Karpas-422 (cell line): Measurements from ENCODE around the gene TRIM23. TPM values are rescaled to one million over a fixed set of nuclear protein-coding genes. Genes with fewer than 3 reads are reported as not detected.

Experiments
- DNase-seq: peaks from one replicate; pipeline ENCODE4 v3.0.0-alpha.2; 2015
- H2AFZ ChIP-seq: fragments of 200-600 bp; sonication (generic); 2 replicates; pipeline ENCODE4 v1.6.1; 2014; ENCODE audit warnings: antibody characterized with exemption, low read length, mixed read lengths
- H3K27ac ChIP-seq: fragments of 200-600 bp; sonication (generic); 2 replicates; pipeline ENCODE4 v1.5.1; 2014; ENCODE audit warnings: mild to moderate bottlenecking, low read length, moderate library complexity
- H3K27me3 ChIP-seq: fragments of 200-600 bp; sonication (generic); 2 replicates; pipeline ENCODE4 v1.6.1; 2014; ENCODE audit warnings: low read length, mixed read lengths
- H3K36me3 ChIP-seq: fragments of 200-600 bp; sonication (generic); 2 replicates; pipeline ENCODE4 v1.6.1; 2014; ENCODE audit warnings: low read length, mixed read lengths; ENCODE audit not compliant: insufficient read depth
- H3K4me1 ChIP-seq: fragments of 200-600 bp; sonication (generic); 2 replicates; pipeline ENCODE4 v1.6.1; 2014; ENCODE audit warnings: mild to moderate bottlenecking, low read length, mixed read lengths
- H3K4me2 ChIP-seq: fragments of 200-600 bp; sonication (generic); 2 replicates; pipeline ENCODE4 v1.6.1; 2014; ENCODE audit warnings: low read length, low read depth, mild to moderate bottlenecking; ENCODE audit not compliant: poor library complexity, severe bottlenecking
- H3K4me3 ChIP-seq: fragments of 200-600 bp; sonication (generic); 2 replicates; pipeline ENCODE4 v1.5.1; 2014; ENCODE audit warnings: mild to moderate bottlenecking, antibody characterized with exemption, low read length, mixed read lengths
- H3K79me2 ChIP-seq: fragments of 200-600 bp; sonication (generic); 2 replicates; pipeline ENCODE4 v1.6.1; 2014; ENCODE audit warnings: mild to moderate bottlenecking, low read length, mixed read lengths
- H3K9ac ChIP-seq: fragments of 200-600 bp; sonication (generic); 2 replicates; pipeline ENCODE4 v1.6.0; 2014; ENCODE audit warnings: low read length
- H3K9me2 ChIP-seq: fragments of 200-600 bp; sonication (generic), shearing (Covaris generic); replicated peaks from 2 replicates; pipeline ENCODE4 v1.6.0; 2014; ENCODE audit warnings: mild to moderate bottlenecking, low read length, moderate library complexity; ENCODE audit not compliant: insufficient read depth
- H3K9me3 ChIP-seq: fragments of 300-700, 200-600 bp; sonication (generic); 2 replicates; pipeline ENCODE4 v1.6.1; 2014; ENCODE audit warnings: low read length, mixed read lengths
- H4K20me1 ChIP-seq: fragments of 200-600 bp; sonication (generic); 2 replicates; pipeline ENCODE4 v1.6.1; 2014; ENCODE audit warnings: mild to moderate bottlenecking, antibody characterized with exemption, low read length, low read depth; ENCODE audit not compliant: insufficient read depth
- total RNA-seq: library from RNA; depleted of rRNA; stranded (reverse); fragments of >200 nt; shearing (Covaris generic); gene quantifications from 2 replicates; pipeline ENCODE4 v1.2.3, GENCODE V29; 2014; ENCODE audit warnings: low replicate concordance

TRIM23 gene
- total RNA-seq, 1 experiment from 2014 or later, result 44.1 TPM

- H2AFZ ChIP-seq, result peak within 1 kb of the TSS; percentile 77; the same call in 1 of the 2 replicates
- peak within 1 kb of the TSS; percentile 90 for H3K4me2 ChIP-seq
- no peaks in the 10 kb centered on the region for H3K9me2 ChIP-seq
- peaks cover 90% of the 10 kb centered on the region for H3K79me2 ChIP-seq
- H3K27me3 ChIP-seq, result no peaks in the 10 kb centered on the region
- peak within 1 kb of the TSS; percentile 92 for H3K4me3 ChIP-seq
- H4K20me1 ChIP-seq, result no peaks in the 10 kb centered on the region
- peaks cover 34% of the 10 kb centered on the region; the same call in 1 of the 2 replicates for H3K36me3 ChIP-seq
- DNase-seq, result peak; percentile 98
- H3K27ac ChIP-seq, result peak within 1 kb of the TSS; percentile 68
- no peaks in the 10 kb centered on the region for H3K9me3 ChIP-seq
- peak within 1 kb of the TSS; percentile 81 for H3K9ac ChIP-seq
- peaks cover 33% of the 10 kb centered on the region for H3K4me1 ChIP-seq
Measured at GRCh38 chr5:65562731-65563701, 61.1 kb downstream of the TRIM23 start, which contains the start of the genes CENPK and PPWD1. TSS of gene CENPK (minus strand) at chr5:65563168. CDS start at chr5:65554907, 8,261 bp downstream. TSS of gene PPWD1 (plus strand) at chr5:65563296. CDS start at chr5:65563311, 15 bp downstream.

- Histone ChIP-seq H3K4me2 (no peak overlapping the region), H3K9me2 (no peaks in the 10 kb centered on the region), H3K4me1 (peaks cover 17% of the 10 kb centered on the region), H4K20me1 (no peaks in the 10 kb centered on the region), H3K36me3 (peaks cover 76% of the 10 kb centered on the region; the same call in 1 of the 2 replicates), H3K79me2 (peaks cover 85% of the 10 kb centered on the region), H2AFZ (no peak overlapping the region), H3K27ac (no peak overlapping the region), H3K9ac (no peak overlapping the region), H3K9me3 (no peaks in the 10 kb centered on the region), H3K4me3 (no peak overlapping the region), H3K27me3 (no peaks in the 10 kb centered on the region)
- DNase-seq, result no peak
Measured at GRCh38 chr5:65556718-65557117, 67.4 kb downstream of the TRIM23 start.

DNA sequence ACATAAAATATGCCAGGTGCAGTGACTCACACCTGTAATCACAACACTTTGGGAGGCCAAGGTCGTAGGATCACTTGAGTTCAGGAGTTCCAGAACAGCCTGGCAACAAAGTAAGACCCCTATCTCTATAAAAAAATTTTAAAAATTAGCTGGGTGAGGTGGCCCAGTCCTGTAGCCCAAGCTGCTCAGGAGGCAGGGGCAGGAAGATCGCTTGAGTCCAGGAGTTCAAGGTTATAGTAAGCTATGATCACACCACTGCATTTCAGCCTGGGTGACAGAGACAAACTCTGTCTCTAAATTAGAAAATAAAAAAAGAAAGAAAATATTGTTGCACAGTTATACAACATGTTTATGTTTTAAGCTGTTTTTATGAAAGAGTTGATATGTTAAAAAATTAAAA is 68.0 kb downstream of the TRIM23 start:
- no peak overlapping the region for H3K4me2 ChIP-seq
- H3K4me3 ChIP-seq, result no peak overlapping the region
- peaks cover 12% of the 10 kb centered on the region for H3K4me1 ChIP-seq
- H4K20me1 ChIP-seq, result no peaks in the 10 kb centered on the region
- H3K79me2 ChIP-seq, result peaks cover 82% of the 10 kb centered on the region
- no peaks in the 10 kb centered on the region for H3K27me3 ChIP-seq
- no peak overlapping the region for H3K27ac ChIP-seq
- H3K36me3 ChIP-seq, result peaks cover 75% of the 10 kb centered on the region; the same call in 1 of the 2 replicates
- H3K9ac ChIP-seq, result no peak overlapping the region
- no peaks in the 10 kb centered on the region for H3K9me2 ChIP-seq
- DNase-seq, result no peak
- H2AFZ ChIP-seq, result no peak overlapping the region
- no peaks in the 10 kb centered on the region for H3K9me3 ChIP-seq

GRCh38 chr5:65555287-65555686 is 68.8 kb downstream of the TRIM23 start:
- no peak overlapping the region for H3K4me3 ChIP-seq
- H3K9me3 ChIP-seq, result no peaks in the 10 kb centered on the region
- no peak overlapping the region for H3K27ac ChIP-seq
- peaks cover 76% of the 10 kb centered on the region for H3K36me3 ChIP-seq
- no peak overlapping the region for H3K4me2 ChIP-seq
- H3K27me3 ChIP-seq, result no peaks in the 10 kb centered on the region
- H3K79me2 ChIP-seq, result peaks cover 77% of the 10 kb centered on the region
- H3K9ac ChIP-seq, result no peak overlapping the region
- H2AFZ ChIP-seq, result no peak overlapping the region
- peaks cover 5% of the 10 kb centered on the region; the same call in 1 of the 2 replicates for H3K4me1 ChIP-seq
- no peaks in the 10 kb centered on the region for H3K9me2 ChIP-seq
- DNase-seq, result no peak
- no peaks in the 10 kb centered on the region for H4K20me1 ChIP-seq

GRCh38 chr5:65553941-65554340 is 70.2 kb downstream of the TRIM23 start:
- no peak overlapping the region for H3K9ac ChIP-seq
- H3K79me2 ChIP-seq, result peaks cover 72% of the 10 kb centered on the region
- H3K4me1 ChIP-seq, result peaks cover 3% of the 10 kb centered on the region; the same call in 1 of the 2 replicates
- no peak overlapping the region for H3K27ac ChIP-seq
- peaks cover 82% of the 10 kb centered on the region for H3K36me3 ChIP-seq
- H3K9me2 ChIP-seq, result no peaks in the 10 kb centered on the region
- no peaks in the 10 kb centered on the region for H4K20me1 ChIP-seq
- H3K4me3 ChIP-seq, result no peak overlapping the region
- H3K27me3 ChIP-seq, result no peaks in the 10 kb centered on the region
- H3K4me2 ChIP-seq, result no peak overlapping the region
- no peak overlapping the region for H2AFZ ChIP-seq
- no peaks in the 10 kb centered on the region for H3K9me3 ChIP-seq
- no peak for DNase-seq

DNA sequence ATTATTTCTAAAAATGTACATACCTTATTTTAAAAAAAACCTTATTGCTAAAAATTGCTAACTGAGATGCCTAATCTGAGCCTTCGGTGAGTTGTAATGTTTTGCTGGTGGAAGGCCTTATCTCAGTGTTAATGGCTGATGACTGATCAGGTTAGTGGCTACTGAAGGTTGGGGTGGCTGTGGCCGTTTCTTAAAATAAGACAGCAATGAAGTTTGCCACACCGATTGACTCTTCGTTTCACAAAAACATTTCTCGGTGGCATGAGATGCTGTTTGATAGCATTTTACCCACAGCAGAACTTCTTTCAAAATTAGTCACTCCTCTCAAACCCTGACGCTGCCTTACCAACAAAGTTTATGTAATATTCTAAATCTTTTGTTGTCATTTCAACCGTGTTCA is 75.9 kb downstream of the TRIM23 start:
- Histone ChIP-seq H3K9me2 (no peaks in the 10 kb centered on the region), H3K4me3 (no peak overlapping the region), H3K4me1 (no peaks in the 10 kb centered on the region), H3K79me2 (peaks cover 46% of the 10 kb centered on the region), H3K36me3 (peaks cover 88% of the 10 kb centered on the region), H4K20me1 (no peaks in the 10 kb centered on the region), H2AFZ (no peak overlapping the region), H3K9ac (no peak overlapping the region), H3K4me2 (no peak overlapping the region), H3K9me3 (no peaks in the 10 kb centered on the region), H3K27ac (no peak overlapping the region), H3K27me3 (no peaks in the 10 kb centered on the region)
- no peak for DNase-seq

DNA sequence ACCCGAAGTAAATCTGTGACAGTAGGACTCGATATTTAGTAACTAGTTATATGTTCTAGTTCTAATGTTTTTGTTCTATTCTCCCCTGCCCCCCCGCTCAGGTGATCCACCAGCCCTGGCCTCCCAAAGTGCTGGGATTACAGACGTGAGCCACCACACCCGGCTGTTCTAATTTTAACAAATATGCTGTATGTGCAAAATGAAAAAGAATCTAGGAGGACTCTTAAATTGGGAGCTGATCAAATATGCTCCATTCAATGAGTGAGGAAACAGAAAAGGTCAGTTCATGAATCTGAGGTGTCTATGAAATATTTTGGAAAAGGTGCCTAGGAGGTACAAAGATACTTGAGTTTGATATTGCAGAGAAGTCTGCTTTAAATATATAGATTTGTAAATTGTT is 78.0 kb downstream of the TRIM23 start:
- Histone ChIP-seq H3K27ac (no peak overlapping the region), H3K9me2 (no peaks in the 10 kb centered on the region), H3K9me3 (no peaks in the 10 kb centered on the region), H3K4me2 (no peak overlapping the region), H3K36me3 (peaks cover 92% of the 10 kb centered on the region), H3K79me2 (peaks cover 28% of the 10 kb centered on the region), H3K4me3 (no peak overlapping the region), H3K27me3 (no peaks in the 10 kb centered on the region), H2AFZ (no peak overlapping the region), H3K9ac (no peak overlapping the region), H3K4me1 (no peaks in the 10 kb centered on the region), H4K20me1 (no peaks in the 10 kb centered on the region)
- DNase-seq, result no peak

GRCh38 chr5:65544473-65544872 is 79.7 kb downstream of the TRIM23 start:
- H3K4me2 ChIP-seq, result no peak overlapping the region
- peaks cover 92% of the 10 kb centered on the region for H3K36me3 ChIP-seq

More at GRCh38 chr5:65544473-65544872, 79.7 kb downstream of the TRIM23 start:
- H4K20me1 ChIP-seq, result no peaks in the 10 kb centered on the region
- no peak overlapping the region for H3K27ac ChIP-seq
- no peak for DNase-seq
- H3K27me3 ChIP-seq, result no peaks in the 10 kb centered on the region
- no peaks in the 10 kb centered on the region for H3K4me1 ChIP-seq
- H3K9me3 ChIP-seq, result no peaks in the 10 kb centered on the region
- no peak overlapping the region for H3K4me3 ChIP-seq
- H3K9me2 ChIP-seq, result no peaks in the 10 kb centered on the region
- no peak overlapping the region for H2AFZ ChIP-seq
- no peak overlapping the region for H3K9ac ChIP-seq
- H3K79me2 ChIP-seq, result peaks cover 22% of the 10 kb centered on the region
